ENCODE results near the gene DEDD2. TPM values are rescaled to one million over a fixed set of nuclear protein-coding genes. Genes with fewer than 3 reads are reported as not detected.
A peak's percentile ranks its signal among the peaks of the same experiment; 100 is the strongest.

The DEDD2 gene
- total RNA-seq, 1 donor from 2014 or later: 30.2 TPM

GRCh38 chr19:42189133-42189532 is 28.3 kb downstream of the DEDD2 start:
- no peaks in the 10 kb centered on the region for H3K9me3 ChIP-seq
- TF ChIP-seq CTCF (IDR thresholded peaks at IDR 0.05): no peak
- no peak for DNase-seq (ENCODE audit: low spot score in 2 of 2)

GRCh38 chr19:42188665-42189064 is 28.8 kb downstream of the DEDD2 start:
- intact Hi-C loops (cut with DNase I): no loop called here
- no peak overlapping the region for H3K4me3 ChIP-seq
- H3K36me3 ChIP-seq: no peaks in the 10 kb centered on the region
- H3K4me1 ChIP-seq: no peaks in the 10 kb centered on the region
- H3K27me3 ChIP-seq: no peaks in the 10 kb centered on the region
- no peak for TF ChIP-seq CTCF (IDR thresholded peaks at IDR 0.05)
- H3K27ac ChIP-seq: no peak overlapping the region
- no peaks in the 10 kb centered on the region for H3K9me3 ChIP-seq
- DNase-seq (ENCODE audit: low spot score in 2 of 2): no peak

More at GRCh38 chr19:42189133-42189532, 28.3 kb downstream of the DEDD2 start:
- no peaks in the 10 kb centered on the region for H3K27me3 ChIP-seq
- H3K36me3 ChIP-seq: no peaks in the 10 kb centered on the region
- no peak overlapping the region for H3K4me3 ChIP-seq
- no peak overlapping the region for H3K27ac ChIP-seq
- no peaks in the 10 kb centered on the region for H3K4me1 ChIP-seq
- intact Hi-C loops (cut with DNase I): no loop called here

GRCh38 chr19:42185277-42185676 is 32.2 kb downstream of the DEDD2 start:
- Histone ChIP-seq H3K9me3 (no peaks in the 10 kb centered on the region), H3K27ac (no peak overlapping the region), H3K4me3 (no peak overlapping the region), H3K27me3 (peaks cover 5% of the 10 kb centered on the region), H3K4me1 (no peaks in the 10 kb centered on the region), H3K36me3 (no peaks in the 10 kb centered on the region)
- intact Hi-C loops (cut with DNase I): loop anchor here (2.0 kb wide), 1 partner anchor 52 kb away; the partner anchor contains the start of gene POU2F2
- DNase-seq (ENCODE audit: low spot score in 2 of 2): no peak
- TF ChIP-seq CTCF (IDR thresholded peaks at IDR 0.05): no peak

GRCh38 chr19:42184401-42184861 is 33.0 kb downstream of the DEDD2 start:
- no peaks in the 10 kb centered on the region for H3K4me1 ChIP-seq
- H3K9me3 ChIP-seq: no peaks in the 10 kb centered on the region
- peak; percentile 68 to 82 (median 76) for TF ChIP-seq CTCF (IDR thresholded peaks at IDR 0.05)
- DNase-seq (ENCODE audit: low spot score in 2 of 2): peak in 1 of 2 donors; percentile 87
- no peak overlapping the region for H3K27ac ChIP-seq
- intact Hi-C loops (cut with DNase I): loop anchor here (1.0 to 2.0 kb wide), 2 partner anchors 52 to 76 kb away; partner anchors contain the start of gene POU2F2
- H3K36me3 ChIP-seq: no peaks in the 10 kb centered on the region
- H3K4me3 ChIP-seq: no peak overlapping the region
- H3K27me3 ChIP-seq: peaks cover 8% of the 10 kb centered on the region

- Histone ChIP-seq H3K27ac (no peak overlapping the region), H3K36me3 (no peaks in the 10 kb centered on the region), H3K27me3 (peaks cover 10% of the 10 kb centered on the region), H3K9me3 (no peaks in the 10 kb centered on the region), H3K4me3 (no peak overlapping the region), H3K4me1 (peaks cover 5 to 14% of the 10 kb centered on the region in 2 donors)
- no peak for TF ChIP-seq CTCF (IDR thresholded peaks at IDR 0.05)
- no peak for DNase-seq (ENCODE audit: low spot score in 2 of 2)
- intact Hi-C loops (cut with DNase I): no loop called here
These were observed 38.4 kb downstream of the DEDD2 start for GRCh38 chr19:42178791-42179674.

Data from ascending aorta (tissue), 2 donors.